GM12891 (cell line): Measurements from ENCODE around the gene PPP1R14D.

Experiments
- POLR2A ChIP-seq: IDR thresholded peaks from 2 replicates; pipeline ENCODE4 v1.6.1; 2011; ENCODE audit warnings: low read depth, low read length, control low read depth
- POLR2AphosphoS5 ChIP-seq: IDR thresholded peaks from 2 replicates; pipeline ENCODE4 v1.6.1; 2011; ENCODE audit warnings: low read depth, low read length, control low read depth
- POU2F2 ChIP-seq: IDR thresholded peaks from 2 replicates; pipeline ENCODE4 v1.6.1; 2011; ENCODE audit warnings: low read depth, mild to moderate bottlenecking, control low read depth, low read length, moderate library complexity

DNA sequence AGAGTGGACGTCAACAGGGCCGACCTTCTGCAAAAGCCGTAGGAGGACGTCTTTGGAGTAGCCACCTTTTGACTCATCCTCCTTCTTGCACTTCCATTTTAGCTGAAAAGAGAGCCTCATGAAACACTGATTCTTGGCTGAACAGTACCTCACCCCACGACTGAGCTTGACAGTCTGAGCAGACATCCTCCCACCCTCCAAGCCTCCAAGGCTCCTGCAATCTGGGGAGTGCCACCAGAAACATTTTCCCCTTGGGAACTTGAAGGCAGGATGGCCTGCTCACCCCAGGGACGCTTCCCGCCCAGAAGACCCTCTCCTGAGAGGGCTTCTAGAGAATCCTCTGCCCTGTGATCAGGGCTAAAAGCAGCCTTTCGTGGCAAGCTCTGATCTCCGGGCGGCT lies 53.5 kb downstream of the PPP1R14D start:
- no peak for TF ChIP-seq POLR2AphosphoS5
- TF ChIP-seq POLR2A: no peak
- TF ChIP-seq POU2F2: no peak
